Activated CD4-positive, alpha-beta memory T cell treated with anti-CD3 and anti-CD28 coated beads, Interleukin-2, amount 10 ng/mL, durations not matched to agents 7 days and 5 days (primary cell): Measurements from ENCODE around the gene LMF2. TPM values are rescaled to one million over a fixed set of nuclear protein-coding genes. Genes with fewer than 3 reads are reported as not detected.
"Not testable (repeated sequence)": the region's sequence is repeated elsewhere in the genome, so short reads cannot be mapped to it uniquely, and the experiment has no call there.

Experiments used
- CTCF ChIA-PET: fragments of 350-600 bp; sonication (Branson Sonifier 250); formaldehyde crosslinking; loops from one replicate; lab custom pipeline; 2021; ENCODE audit warnings: antibody characterized with exemption, inconsistent platforms; lab: Charles Lee
- POLR2A ChIA-PET: fragments of 350-600 bp; sonication (Branson Sonifier 250); formaldehyde crosslinking; loops from one replicate; lab custom pipeline; 2021; ENCODE audit warnings: antibody characterized with exemption; lab: Charles Lee
- DNase-seq: peaks from one replicate; pipeline ENCODE4 v3.0.0-alpha.2; 2020
- H3K27ac Mint-ChIP-seq: one replicate; pipeline ENCODE4 v1.8.0; 2021; ENCODE audit warnings: mild to moderate bottlenecking, mixed read lengths
- H3K27me3 Mint-ChIP-seq: one replicate; pipeline ENCODE4 v1.8.0; 2021; ENCODE audit warnings: mixed read lengths
- H3K36me3 Mint-ChIP-seq: one replicate; pipeline ENCODE4 v1.8.0; 2021; ENCODE audit warnings: low read depth, mixed read lengths
- H3K4me1 Mint-ChIP-seq: one replicate; pipeline ENCODE4 v1.8.0; 2021; ENCODE audit warnings: mixed read lengths
- H3K4me3 Mint-ChIP-seq: one replicate; pipeline ENCODE4 v1.8.0; 2021; ENCODE audit warnings: mild to moderate bottlenecking, mixed read lengths
- H3K9me3 Mint-ChIP-seq: one replicate; pipeline ENCODE4 v1.8.0; 2021; ENCODE audit warnings: mixed read lengths
- total RNA-seq, 2 experiments: library from RNA; stranded (reverse); gene quantifications; one replicate each; pipeline ENCODE4 v1.2.3, GENCODE V29; 2021

LMF2 gene
- total RNA-seq, 2 experiments from 2014 or later: 111 to 114 TPM

GRCh38 chr22:50545522-50546325 is 38.2 kb upstream of the LMF2 start, which contains the start of gene KLHDC7B:
KLHDC7B (plus strand) TSS chr22:50545899; CDS start chr22:50546244, 345 bp downstream.
- Mint-ChIP-seq H3K36me3 (peaks cover 7% of the 10 kb centered on the region), H3K4me3 (peak within 1 kb of the TSS; percentile 63), H3K9me3 (no peaks in the 10 kb centered on the region), H3K27me3 (no peaks in the 10 kb centered on the region), H3K4me1 (peaks cover 62% of the 10 kb centered on the region), H3K27ac (peak within 1 kb of the TSS; percentile 75)
- ChIA-PET POLR2A (interaction anchor here (0.6 to 8.9 kb wide), 14 partner anchors 10 to 76 kb away, joined by 3 to 151 read pairs (median 8); partner anchors contain the start of genes CHKB, LMF2, NCAPH2 and SCO2), CTCF (interaction anchor here (1.2 to 9.2 kb wide), 8 partner anchors 9 to 355 kb away, joined by 3 to 150 read pairs (median 6); partner anchors contain the start of genes CHKB, LMF2, NCAPH2 and SCO2)
- peak; percentile 60 for DNase-seq

GRCh38 chr22:50544746-50545253 is 37.3 kb upstream of the LMF2 start:
- ChIA-PET POLR2A (interaction anchor here (0.9 to 8.9 kb wide), 13 partner anchors 9 to 76 kb away, joined by 3 to 151 read pairs (median 8); partner anchors contain the start of genes CHKB, LMF2, NCAPH2 and SCO2), CTCF (interaction anchor here (1.0 to 9.2 kb wide), 9 partner anchors 10 to 354 kb away, joined by 3 to 150 read pairs (median 6); partner anchors contain the start of genes CHKB, LMF2, NCAPH2 and SCO2)
- DNase-seq: peak; percentile 61
- H3K4me3 Mint-ChIP-seq: peak overlapping the region; percentile 63
- H3K27ac Mint-ChIP-seq: peak overlapping the region; percentile 75
- no peaks in the 10 kb centered on the region for H3K27me3 Mint-ChIP-seq
- H3K36me3 Mint-ChIP-seq: peaks cover 3% of the 10 kb centered on the region
- no peaks in the 10 kb centered on the region for H3K9me3 Mint-ChIP-seq
- peaks cover 61% of the 10 kb centered on the region for H3K4me1 Mint-ChIP-seq

- no peaks in the 10 kb centered on the region for H3K27me3 Mint-ChIP-seq
- POLR2A ChIA-PET: interaction anchor here (0.7 to 8.9 kb wide), 11 partner anchors 9 to 77 kb away, joined by 3 to 151 read pairs (median 8); partner anchors contain the start of genes CHKB, LMF2, NCAPH2 and SCO2
- H3K36me3 Mint-ChIP-seq: peaks cover 3% of the 10 kb centered on the region
- CTCF ChIA-PET: interaction anchor here (1.0 to 9.2 kb wide), 8 partner anchors 12 to 76 kb away, joined by 3 to 150 read pairs (median 6); partner anchors contain the start of genes CHKB, LMF2, NCAPH2 and SCO2
- H3K4me1 Mint-ChIP-seq: peaks cover 63% of the 10 kb centered on the region
- H3K27ac Mint-ChIP-seq: peak overlapping the region; percentile 75
- H3K4me3 Mint-ChIP-seq: peak overlapping the region; percentile 63
- peak; percentile 90 for DNase-seq
- H3K9me3 Mint-ChIP-seq: no peaks in the 10 kb centered on the region
These were observed 36.7 kb upstream of the LMF2 start for GRCh38 chr22:50544078-50544745.

- Mint-ChIP-seq H3K27me3 (no peaks in the 10 kb centered on the region), H3K4me3 (peak overlapping the region; percentile 11), H3K36me3 (peaks cover 12% of the 10 kb centered on the region), H3K27ac (peak overlapping the region; percentile 99), H3K4me1 (peaks cover 70% of the 10 kb centered on the region), H3K9me3 (no peaks in the 10 kb centered on the region)
- CTCF ChIA-PET: interaction anchor here (5.9 to 9.2 kb wide), 2 partner anchors 15 to 78 kb away, joined by 44 to 150 read pairs; partner anchors contain the start of genes SCO2 and TYMP
- DNase-seq: no peak
- POLR2A ChIA-PET: interaction anchor here (1.0 to 10.1 kb wide), 4 partner anchors 14 to 79 kb away, joined by 4 to 583 read pairs (median 6); partner anchors contain the start of genes SCO2, SYCE3 and TYMP
These were observed 35.0 kb upstream of the LMF2 start for GRCh38 chr22:50542416-50542927.

- Mint-ChIP-seq H3K27ac (peak overlapping the region; percentile 99), H3K36me3 (peaks cover 12% of the 10 kb centered on the region), H3K4me1 (peaks cover 76% of the 10 kb centered on the region)
- H3K27me3 Mint-ChIP-seq, H3K9me3 Mint-ChIP-seq, H3K4me3 Mint-ChIP-seq: not testable (repeated sequence)
- ChIA-PET CTCF (interaction anchor here (3.0 to 9.2 kb wide), 3 partner anchors 14 to 79 kb away, joined by 14 to 150 read pairs (median 44); partner anchors contain the start of genes SCO2, SYCE3 and TYMP), POLR2A (interaction anchor here (1.5 to 10.1 kb wide), 7 partner anchors 8 to 80 kb away, joined by 5 to 583 read pairs (median 37); partner anchors contain the start of genes CHKB, LMF2, NCAPH2 and SCO2)
- DNase-seq: peak; percentile 58
These were observed 34.1 kb upstream of the LMF2 start for GRCh38 chr22:50541667-50542026.

GRCh38 chr22:50540381-50540780 is 32.9 kb upstream of the LMF2 start:
- no peak for DNase-seq
- Mint-ChIP-seq H3K27ac (peak overlapping the region; percentile 99), H3K9me3 (no peaks in the 10 kb centered on the region), H3K4me1 (peaks cover 74% of the 10 kb centered on the region), H3K27me3 (no peaks in the 10 kb centered on the region), H3K36me3 (peaks cover 12% of the 10 kb centered on the region), H3K4me3 (peak overlapping the region; percentile 26)
- ChIA-PET POLR2A (interaction anchor here (0.7 to 10.1 kb wide), 18 partner anchors 9 to 349 kb away, joined by 3 to 583 read pairs (median 10); partner anchors contain the start of genes ARSA, CHKB, LMF2 and NCAPH2), CTCF (interaction anchor here (0.7 to 9.2 kb wide), 6 partner anchors 8 to 80 kb away, joined by 3 to 150 read pairs (median 12); partner anchors contain the start of genes SCO2, SYCE3 and TYMP)

GRCh38 chr22:50537765-50538164 is 30.3 kb upstream of the LMF2 start:
- Mint-ChIP-seq H3K9me3 (no peaks in the 10 kb centered on the region), H3K4me3 (peak overlapping the region; percentile 33), H3K4me1 (peaks cover 83% of the 10 kb centered on the region), H3K27me3 (no peaks in the 10 kb centered on the region), H3K36me3 (peaks cover 16% of the 10 kb centered on the region), H3K27ac (peak overlapping the region; percentile 99)
- no peak for DNase-seq
- POLR2A ChIA-PET: interaction anchor here (1.2 to 10.1 kb wide), 5 partner anchors 9 to 347 kb away, joined by 4 to 583 read pairs (median 69); partner anchors contain the start of genes SCO2, SYCE3 and TYMP
- CTCF ChIA-PET: interaction anchor here (5.9 to 9.2 kb wide), 2 partner anchors 10 to 83 kb away, joined by 44 to 150 read pairs; partner anchors contain the start of genes SCO2 and TYMP

GRCh38 chr22:50536226-50536625 is 28.7 kb upstream of the LMF2 start:
- no peak overlapping the region for H3K4me3 Mint-ChIP-seq
- no peaks in the 10 kb centered on the region for H3K27me3 Mint-ChIP-seq
- peak overlapping the region; percentile 35 for H3K27ac Mint-ChIP-seq
- ChIA-PET CTCF (interaction anchor here (1.5 to 3.4 kb wide), 2 partner anchors 10 to 86 kb away, joined by 3 to 27 read pairs; partner anchors contain the start of gene SCO2), POLR2A (interaction anchor here (0.6 to 10.1 kb wide), 5 partner anchors 8 to 693 kb away, joined by 3 to 583 read pairs (median 69); partner anchors contain the start of genes KLHDC7B, SCO2 and TYMP)
- H3K36me3 Mint-ChIP-seq: peaks cover 17% of the 10 kb centered on the region
- no peak for DNase-seq
- H3K4me1 Mint-ChIP-seq: peaks cover 71% of the 10 kb centered on the region
- H3K9me3 Mint-ChIP-seq: no peaks in the 10 kb centered on the region

- POLR2A ChIA-PET: interaction anchor here (1.2 to 10.1 kb wide), 5 partner anchors 7 to 87 kb away, joined by 3 to 583 read pairs (median 69); partner anchors contain the start of genes KLHDC7B, SCO2 and TYMP
- H3K36me3 Mint-ChIP-seq: peaks cover 20% of the 10 kb centered on the region
- H3K27ac Mint-ChIP-seq: peak overlapping the region; percentile 28
- H3K9me3 Mint-ChIP-seq: no peaks in the 10 kb centered on the region
- H3K4me1 Mint-ChIP-seq: peaks cover 62% of the 10 kb centered on the region
- H3K27me3 Mint-ChIP-seq: no peaks in the 10 kb centered on the region
- CTCF ChIA-PET: interaction anchor here (0.9 to 3.4 kb wide), 5 partner anchors 9 to 87 kb away, joined by 3 to 27 read pairs (median 3); partner anchors contain the start of gene SCO2
- no peak overlapping the region for H3K4me3 Mint-ChIP-seq
- DNase-seq: no peak
These were observed 27.6 kb upstream of the LMF2 start for GRCh38 chr22:50535113-50535512.

GRCh38 chr22:50533856-50534711 is 26.6 kb upstream of the LMF2 start:
- peaks cover 21% of the 10 kb centered on the region for H3K36me3 Mint-ChIP-seq
- POLR2A ChIA-PET: interaction anchor here (0.8 to 10.1 kb wide), 6 partner anchors 6 to 87 kb away, joined by 3 to 583 read pairs (median 22); partner anchors contain the start of genes CHKB, KLHDC7B, SCO2 and TYMP

More at GRCh38 chr22:50533856-50534711, 26.6 kb upstream of the LMF2 start:
- peak overlapping the region; percentile 98 for H3K27ac Mint-ChIP-seq
- peaks cover 52% of the 10 kb centered on the region for H3K4me1 Mint-ChIP-seq
- peak overlapping the region; percentile 43 for H3K4me3 Mint-ChIP-seq
- not testable (repeated sequence) for H3K27me3 Mint-ChIP-seq, H3K9me3 Mint-ChIP-seq, DNase-seq
- CTCF ChIA-PET: interaction anchor here (1.0 to 3.4 kb wide), 5 partner anchors 8 to 37 kb away, joined by 3 to 27 read pairs (median 5); partner anchors contain the start of genes LMF2, NCAPH2, SCO2 and SYCE3
